DOHH2 (cell line): Measurements from ENCODE around the gene NPTN.

Experiments used
- EZH2phosphoT487 ChIP-seq: fragments of 200-600 bp; sonication (generic); IDR thresholded peaks from 2 replicates; pipeline ENCODE4 v1.6.1; 2017; ENCODE audit warnings: borderline replicate concordance, mild to moderate bottlenecking, antibody characterized with exemption, low read length, moderate library complexity, mixed read lengths
- TF ChIP-seq, protein P1 (sequence below): fragments of 200-600 bp; sonication (generic); IDR thresholded peaks from one replicate; pipeline ENCODE4 v1.5.1; 2014; ENCODE audit warnings: antibody characterized with exemption, mild to moderate bottlenecking, low read depth, low read length; ENCODE audit not compliant: poor library complexity, severe bottlenecking

DNA sequence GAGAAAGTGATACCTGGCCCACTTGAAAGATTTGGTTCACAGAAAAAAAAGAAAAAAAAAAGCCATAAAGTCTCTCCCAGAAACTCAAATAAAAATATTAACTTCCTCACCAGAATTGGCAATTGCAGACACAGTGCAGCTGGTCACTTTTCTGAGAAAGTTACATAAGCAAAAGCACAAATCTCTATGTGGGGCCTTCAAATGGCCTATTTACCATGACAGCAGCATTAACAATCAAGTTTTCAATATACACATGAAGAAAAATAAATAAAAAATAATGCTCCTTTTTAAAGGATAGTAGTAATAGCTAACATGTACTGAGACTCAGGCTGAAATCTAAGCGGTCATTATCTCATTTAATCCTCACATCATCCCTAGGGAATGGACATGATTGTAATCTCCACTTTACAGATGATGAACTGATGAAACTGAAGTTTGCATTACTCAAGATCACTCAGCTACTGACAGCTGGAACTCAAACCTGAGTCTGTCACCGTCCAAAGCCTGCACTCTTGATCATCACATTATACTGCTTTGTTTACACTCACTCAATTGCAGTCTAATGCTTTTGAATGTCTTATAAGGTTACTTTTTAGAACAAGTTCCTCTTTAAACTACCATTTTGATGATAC, 3.3 kb downstream of the NPTN start:
- TF ChIP-seq, protein P1, sequence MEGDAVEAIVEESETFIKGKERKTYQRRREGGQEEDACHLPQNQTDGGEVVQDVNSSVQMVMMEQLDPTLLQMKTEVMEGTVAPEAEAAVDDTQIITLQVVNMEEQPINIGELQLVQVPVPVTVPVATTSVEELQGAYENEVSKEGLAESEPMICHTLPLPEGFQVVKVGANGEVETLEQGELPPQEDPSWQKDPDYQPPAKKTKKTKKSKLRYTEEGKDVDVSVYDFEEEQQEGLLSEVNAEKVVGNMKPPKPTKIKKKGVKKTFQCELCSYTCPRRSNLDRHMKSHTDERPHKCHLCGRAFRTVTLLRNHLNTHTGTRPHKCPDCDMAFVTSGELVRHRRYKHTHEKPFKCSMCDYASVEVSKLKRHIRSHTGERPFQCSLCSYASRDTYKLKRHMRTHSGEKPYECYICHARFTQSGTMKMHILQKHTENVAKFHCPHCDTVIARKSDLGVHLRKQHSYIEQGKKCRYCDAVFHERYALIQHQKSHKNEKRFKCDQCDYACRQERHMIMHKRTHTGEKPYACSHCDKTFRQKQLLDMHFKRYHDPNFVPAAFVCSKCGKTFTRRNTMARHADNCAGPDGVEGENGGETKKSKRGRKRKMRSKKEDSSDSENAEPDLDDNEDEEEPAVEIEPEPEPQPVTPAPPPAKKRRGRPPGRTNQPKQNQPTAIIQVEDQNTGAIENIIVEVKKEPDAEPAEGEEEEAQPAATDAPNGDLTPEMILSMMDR = no peak
- TF ChIP-seq EZH2phosphoT487 = no peak
